HS-27A (cell line): ENCODE results near the gene TRAF3IP1.

Experiments used
- DNase-seq: peaks from one replicate; pipeline ENCODE4 v3.0.0-alpha.2; 2012; ENCODE audit warnings: low read depth, missing footprints

Gene TRAF3IP1

DNA sequence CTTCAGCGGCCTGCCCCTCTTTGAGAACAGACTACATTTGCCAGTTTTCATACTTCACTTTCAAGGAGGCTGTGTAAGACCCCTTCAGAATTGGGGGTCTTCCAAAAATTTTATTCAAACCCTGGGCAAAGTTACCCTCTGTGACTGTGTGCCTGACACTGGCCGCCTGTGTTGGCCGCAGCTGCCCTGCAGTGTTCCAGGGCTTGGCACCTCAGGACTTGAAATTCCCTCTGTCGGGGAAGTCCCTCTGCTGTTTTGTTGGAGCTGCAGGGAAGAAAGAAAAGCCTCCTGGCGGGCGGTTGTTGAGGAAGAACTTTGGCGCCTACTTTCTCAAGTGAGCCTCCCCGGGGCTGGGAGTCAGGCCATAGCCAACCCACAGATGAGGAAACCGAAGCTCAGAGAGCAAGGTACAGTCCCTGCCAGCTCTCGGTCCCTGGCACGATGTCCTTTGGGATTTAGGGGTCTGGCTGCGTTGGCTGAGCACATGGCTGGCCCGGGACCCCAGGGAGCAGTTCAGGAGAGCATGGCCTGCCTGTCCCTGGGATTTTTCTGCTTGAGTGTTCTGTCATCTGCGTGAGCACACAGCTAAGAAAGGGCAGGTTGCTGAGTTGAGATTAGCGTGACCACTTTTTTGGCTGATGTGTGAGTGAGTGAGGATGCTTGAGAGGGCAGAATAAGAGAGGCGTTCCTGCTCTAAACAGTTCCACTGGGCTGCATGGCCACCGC lies 88.5 kb downstream of the TRAF3IP1 start:
- DNase-seq, result no peak

GRCh38 chr2:238409341-238410199 lies 89.3 kb downstream of the TRAF3IP1 start:
- no peak for DNase-seq

GRCh38 chr2:238412067-238412767 lies 91.9 kb downstream of the TRAF3IP1 start:
- DNase-seq, result no peak

GRCh38 chr2:238413368-238413767 lies 93.0 kb downstream of the TRAF3IP1 start:
- no peak for DNase-seq

DNA sequence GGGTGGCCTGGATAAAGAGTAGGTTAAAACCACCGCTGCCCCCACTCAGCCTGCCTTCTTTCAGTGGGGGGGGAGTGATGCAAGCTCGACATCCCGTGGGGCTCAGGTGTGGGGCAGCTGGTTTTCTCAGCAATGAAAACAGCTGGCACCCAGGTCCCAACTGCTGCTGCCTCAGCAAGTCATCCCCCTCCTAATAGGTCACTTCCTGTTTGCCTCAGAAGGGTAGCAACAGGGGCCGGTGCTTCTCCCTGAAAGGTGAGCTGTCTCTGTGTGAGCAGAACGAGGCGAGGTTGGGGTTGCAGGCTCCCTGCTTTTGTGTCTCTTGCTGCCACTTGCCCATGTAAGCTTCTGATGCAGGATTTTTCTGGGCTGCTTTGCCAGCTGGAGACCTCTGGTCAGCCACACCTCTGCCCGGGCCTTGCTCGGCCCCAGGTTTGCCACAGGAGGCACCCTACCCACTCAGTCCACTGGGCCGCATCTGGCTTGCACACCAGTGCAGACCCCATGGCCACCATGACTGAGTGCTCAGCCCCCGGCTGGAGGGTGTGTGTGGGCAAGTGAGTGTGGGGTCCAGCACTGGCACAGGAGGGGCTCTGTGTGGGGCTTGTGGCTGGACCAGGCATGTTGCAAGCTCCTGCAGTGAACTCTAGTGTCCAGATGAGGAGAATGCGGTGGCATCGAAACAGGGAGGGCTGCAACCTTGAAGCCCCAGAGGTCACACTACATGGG lies 94.9 kb downstream of the TRAF3IP1 start:
- no peak for DNase-seq

- no peak for DNase-seq
Measured at GRCh38 chr2:238415893-238416292, 95.6 kb downstream of the TRAF3IP1 start.

DNA sequence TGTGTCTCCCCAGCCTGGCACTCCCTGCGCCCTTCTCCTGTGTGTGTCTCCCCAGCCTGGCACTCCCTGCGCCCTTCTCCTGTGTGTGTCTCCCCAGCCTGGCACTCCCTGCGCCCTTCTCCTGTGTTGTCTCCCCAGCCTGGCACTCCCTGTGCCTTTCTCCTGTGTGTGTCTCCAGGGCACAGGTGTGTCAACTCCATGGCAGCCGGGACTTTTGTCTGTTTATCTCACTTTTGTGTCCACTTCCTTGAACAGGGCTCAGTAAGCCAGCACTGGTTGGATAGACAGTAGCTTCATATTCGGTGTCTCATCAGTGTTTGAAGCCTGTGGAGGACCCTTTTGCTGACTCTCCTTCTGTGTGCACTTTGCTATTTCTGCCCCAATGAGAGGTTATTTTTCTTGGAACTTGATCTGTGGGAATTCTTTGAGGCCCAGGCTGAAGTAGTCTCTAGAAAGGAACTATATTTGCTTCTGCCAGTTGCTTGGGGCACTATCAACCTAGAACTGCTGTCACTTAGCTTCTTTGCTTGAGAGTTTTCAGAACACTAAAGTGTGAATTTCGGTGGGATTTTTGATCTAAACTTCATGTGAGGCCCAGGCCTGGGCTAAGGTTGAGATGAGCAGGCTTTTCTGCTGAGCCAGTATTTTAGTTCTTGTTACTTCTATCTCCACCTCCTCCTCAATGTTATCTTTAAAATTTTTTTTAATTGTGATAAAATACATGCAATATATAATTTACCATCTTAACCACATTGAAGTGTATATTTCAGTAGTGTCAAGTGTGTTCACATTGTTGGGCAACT lies 98.1 kb downstream of the TRAF3IP1 start:
- no peak for DNase-seq

DNA sequence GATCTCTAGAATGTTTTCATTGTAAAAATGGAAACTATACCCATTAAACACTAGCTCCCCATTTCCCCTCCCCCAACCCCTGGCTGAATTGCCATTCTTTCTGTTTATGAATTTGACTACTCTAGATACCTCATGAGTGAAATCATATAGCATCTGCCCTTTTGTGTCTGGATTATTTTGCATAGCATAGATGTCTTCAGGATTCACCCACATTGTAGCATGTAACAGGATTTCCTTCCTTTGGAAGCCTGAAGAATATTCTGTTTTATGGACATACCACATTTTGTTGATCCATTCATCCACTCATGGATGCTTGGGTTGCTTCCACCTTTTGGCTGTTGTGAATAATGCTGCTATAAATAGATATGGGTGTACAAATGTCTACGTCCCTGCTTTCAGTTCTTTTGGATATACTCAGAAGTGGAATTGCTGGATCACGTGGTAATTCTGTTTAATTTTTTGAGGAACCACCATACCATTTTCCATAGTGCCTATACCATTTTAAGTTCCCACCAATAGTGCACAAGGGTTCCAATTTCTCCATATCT lies 98.8 kb downstream of the TRAF3IP1 start:
- DNase-seq, result no peak

DNA sequence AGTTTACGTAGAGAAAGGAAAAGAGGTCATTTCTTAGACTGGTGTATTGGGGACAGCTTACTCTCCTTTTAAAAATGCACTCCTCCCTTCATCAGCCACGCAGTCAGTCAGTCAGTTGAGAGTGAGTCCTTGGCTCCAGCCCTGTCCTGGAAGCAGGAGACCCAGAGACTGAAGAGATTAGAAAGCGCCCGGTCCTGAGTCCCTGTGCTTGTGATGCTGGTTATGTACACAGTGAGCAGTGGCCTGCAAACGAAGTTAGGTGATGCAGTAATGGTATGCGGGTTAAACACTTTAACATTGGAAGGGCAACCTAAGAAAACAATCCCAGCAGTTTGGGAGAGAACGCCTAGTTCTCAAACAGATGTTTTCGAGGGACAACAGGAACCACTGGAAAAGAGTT lies 100.1 kb downstream of the TRAF3IP1 start:
- no peak for DNase-seq

DNA sequence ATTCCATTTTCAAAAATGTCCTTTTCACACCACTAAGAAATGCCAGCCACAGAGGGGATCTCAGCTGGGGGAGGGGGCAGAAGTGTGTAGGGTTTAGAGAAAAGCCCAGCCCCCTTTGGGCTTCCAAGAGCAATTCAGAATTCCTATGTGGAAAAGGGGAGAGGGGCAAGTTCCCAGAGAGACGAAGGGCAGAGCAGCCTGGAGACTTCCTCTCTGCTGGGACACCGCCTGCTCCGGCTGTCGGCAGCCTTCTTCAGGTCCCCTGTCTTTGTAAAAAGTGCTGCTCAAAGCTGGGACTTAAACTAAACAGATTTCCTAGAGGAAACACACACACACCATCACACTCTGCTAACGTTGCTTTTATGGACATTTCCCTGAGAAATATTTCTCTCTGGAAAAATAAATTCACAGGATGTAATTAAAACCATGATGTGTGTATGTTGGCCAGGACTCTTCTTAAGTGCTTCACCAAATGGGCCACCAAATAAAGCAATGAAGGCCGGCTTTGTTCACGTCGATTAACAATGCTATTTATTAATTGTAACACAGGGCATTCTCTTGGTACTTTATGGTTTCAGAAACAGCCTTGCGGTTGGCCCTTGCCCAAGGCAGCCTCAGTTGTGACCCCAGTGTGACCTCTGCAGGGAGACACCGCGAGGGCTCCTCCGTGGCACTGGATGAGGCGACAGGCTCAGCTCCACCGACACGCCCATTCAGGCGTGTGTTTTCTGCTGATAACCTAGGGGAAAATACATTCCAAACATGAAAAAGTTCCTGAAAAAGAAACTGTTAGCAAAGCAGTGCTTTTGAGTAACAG lies 100.8 kb downstream of the TRAF3IP1 start:
- no peak for DNase-seq

- no peak for DNase-seq
Measured at GRCh38 chr2:238421695-238422035, 101.3 kb downstream of the TRAF3IP1 start.

- no peak for DNase-seq
Measured at GRCh38 chr2:238422285-238422684, 102.0 kb downstream of the TRAF3IP1 start.

DNA sequence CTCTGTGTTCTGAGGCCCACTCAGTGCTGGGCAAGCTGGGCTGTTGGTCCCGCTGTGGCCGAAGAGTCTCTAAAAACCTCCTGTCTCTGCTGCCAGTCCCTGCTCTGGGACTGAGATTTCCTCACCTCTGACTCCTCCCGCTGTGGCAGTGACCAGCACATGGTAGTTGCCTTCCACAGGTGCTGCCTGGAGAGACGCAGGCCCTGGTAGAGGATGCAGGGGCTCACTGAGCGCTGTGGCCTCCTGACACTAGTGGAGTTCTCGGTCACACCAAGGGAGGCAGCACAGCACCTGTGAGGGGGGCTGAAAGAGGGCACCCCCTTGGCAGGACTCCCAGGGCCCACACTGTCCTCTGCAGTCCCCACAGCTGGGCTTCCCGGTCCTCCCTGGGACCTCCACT lies 102.6 kb downstream of the TRAF3IP1 start:
- DNase-seq, result no peak

DNA sequence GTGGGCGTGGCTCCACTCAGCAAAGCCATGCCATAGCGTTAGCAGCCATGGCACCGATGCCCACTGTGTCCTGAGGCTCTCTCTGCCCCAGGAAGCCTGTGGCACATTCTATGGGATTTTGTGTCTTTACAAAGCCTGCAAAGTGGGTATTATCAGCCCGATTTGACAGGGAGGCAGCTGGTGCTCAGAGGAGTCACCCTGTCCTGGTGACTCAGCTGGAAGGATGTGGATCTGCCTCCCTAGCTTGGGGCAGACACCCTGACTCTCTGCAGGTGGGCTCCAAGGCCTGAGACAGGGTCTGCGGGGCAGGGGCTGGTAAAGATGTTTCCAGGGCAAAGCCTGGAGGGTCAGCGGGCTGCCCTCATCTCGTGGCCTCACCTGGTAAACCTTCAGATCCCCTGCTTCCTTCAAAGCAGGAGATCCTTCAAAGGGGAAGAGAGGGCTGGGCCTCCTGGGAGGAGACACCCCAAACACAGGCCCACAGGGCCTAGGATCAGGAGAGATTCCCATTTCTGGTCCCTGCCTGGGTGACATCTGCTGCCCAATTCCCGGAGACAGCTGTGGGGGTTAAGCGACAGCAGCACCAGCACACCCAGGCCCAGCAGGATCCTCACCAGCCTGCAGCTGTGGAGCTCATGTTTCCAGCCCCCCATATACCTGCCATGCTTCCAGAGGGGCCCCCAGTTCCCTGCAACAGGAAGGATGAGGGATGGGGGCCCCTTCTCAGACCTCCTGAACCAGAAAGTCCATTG lies 103.4 kb downstream of the TRAF3IP1 start:
- no peak for DNase-seq

- no peak for DNase-seq
Measured at GRCh38 chr2:238424313-238424700, 104.0 kb downstream of the TRAF3IP1 start.

- DNase-seq, result no peak
Measured at GRCh38 chr2:238425505-238425978, 105.2 kb downstream of the TRAF3IP1 start.

DNA sequence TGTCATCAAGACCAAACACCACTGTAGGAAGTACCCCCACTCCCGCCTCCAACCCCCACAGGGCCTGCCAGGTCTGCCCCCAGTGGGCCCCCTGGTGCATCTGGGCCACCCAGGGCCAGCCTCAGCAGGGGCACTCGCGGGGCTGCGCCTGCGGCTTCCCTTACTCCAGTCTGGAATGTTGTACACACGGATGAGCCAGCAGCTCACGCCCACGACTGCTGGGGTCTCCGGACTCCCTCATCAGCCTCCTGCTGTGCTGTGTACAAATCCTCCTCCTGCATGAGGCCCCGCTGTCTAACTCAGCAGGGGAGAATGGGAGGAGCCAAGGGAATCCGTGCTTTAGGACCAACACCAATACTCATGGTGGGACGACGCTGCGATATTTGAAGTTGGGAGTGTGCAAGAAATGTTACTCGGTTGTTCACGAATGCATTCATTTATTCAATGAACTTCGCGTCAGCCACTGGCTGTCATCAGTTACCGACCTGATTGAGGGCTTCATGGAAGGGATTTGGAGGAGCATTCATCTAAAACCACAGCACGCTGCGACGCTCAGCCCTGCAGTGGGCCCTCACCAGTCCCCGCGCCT lies 105.8 kb downstream of the TRAF3IP1 start:
- no peak for DNase-seq

- DNase-seq, result peak; percentile 5
Measured at GRCh38 chr2:238426568-238427434, 106.5 kb downstream of the TRAF3IP1 start, which contains the start of gene ASB1. Gene ASB1 (plus strand): TSS chr2:238426927. CDS start chr2:238427071, 144 bp downstream.
